Ovary (tissue), 9 donors: ENCODE results near the gene OR2D2. TPM values are rescaled to one million over a fixed set of nuclear protein-coding genes. Genes with fewer than 3 reads are reported as not detected.
"Not testable (repeated sequence)": the region's sequence is repeated elsewhere in the genome, so short reads cannot be mapped to it uniquely, and the experiment has no call there.

Experiments
- DNase-seq, 5 donors: peaks; one replicate each; pipeline ENCODE4 v3.0.0-alpha.2; 2019 to 2020
- H3K27ac ChIP-seq, 2 donors: fragments of 200-600 bp; one replicate each; pipeline versions ENCODE4 v1.5.1 to v1.8.0; 2019 to 2022
- H3K27me3 ChIP-seq: fragments of 200-600 bp; one replicate; pipeline ENCODE4 v1.8.0; 2022
- H3K36me3 ChIP-seq: fragments of 200-600 bp; sonication (generic); one replicate; pipeline ENCODE4 v1.5.1; 2019
- H3K4me1 ChIP-seq: one replicate; pipeline ENCODE4 v1.8.1; 2013; ENCODE audit warnings: mild to moderate bottlenecking, moderate library complexity; ENCODE audit not compliant: insufficient read depth
- H3K4me3 ChIP-seq: fragments of 200-600 bp; sonication (generic); one replicate; pipeline ENCODE4 v1.5.1; 2017
- H3K9me3 ChIP-seq, 2 donors: fragments of 200-600 bp in 1 of 2; sonication (generic) in 1 of 2; one replicate each; pipeline versions ENCODE4 v1.5.1 to v1.8.1; 2013 to 2019; ENCODE audit warnings: mild to moderate bottlenecking in 1 of 2, moderate library complexity in 1 of 2
- CTCF ChIP-seq, 3 donors: fragments of 450-650 bp in 2 of 3; fragments of 200-600 bp in 1 of 3; IDR thresholded peaks; one replicate each; pipeline versions ENCODE4 v1.5.1 to v1.8.0; 2016 to 2022; ENCODE audit warnings: antibody characterized with exemption in 3 of 3, mild to moderate bottlenecking in 1 of 3
- EP300 ChIP-seq: sonication (generic); formaldehyde crosslinking; IDR thresholded peaks from one replicate; pipeline ENCODE4 v1.6.1; 2017; ENCODE audit warnings: antibody characterized with exemption
- POLR2A ChIP-seq: fragments of 450-650 bp; IDR thresholded peaks from one replicate; pipeline ENCODE4 v1.6.1; 2017; ENCODE audit warnings: antibody characterized with exemption, mild to moderate bottlenecking, moderate library complexity
- WGBS, 3 donors: extraction: QIAGEN DNeasy Blood & Tissue Kit in 1 of 3; methylation state at CpG; one replicate each; pipeline versions ENCODE4 v1.1.5 to v1.1.7; 2013 to 2017; 5-methylcytosine and 5-hydroxymethylcytosine counted together
- intact Hi-C, 4 donors: fragments of 100-400 bp; cut with DNase I; formaldehyde crosslinking; loops; one replicate each; pipeline versions ENCODE4 v1.11.0 to v1.15.1; 2022 to 2023
- polyA plus RNA-seq, 2 donors: library from polyadenylated mRNA; stranded (reverse); fragments of 200-250 nt in 1 of 2; fragments of 350-450 nt in 1 of 2; fragmentation: Illumina TruSeq in 1 of 2; extraction: RNeasy Lipid Tissue Mini Kit (QIAGEN cat#74804) in 1 of 2; gene quantifications; one replicate each; pipeline ENCODE4 v1.2.3, GENCODE V29; 2013 to 2014
- total RNA-seq, 7 donors: library from RNA; depleted of rRNA in 2 of 7; stranded (reverse); fragments of >200 nt in 2 of 7; fragmentation: NEBNext Ultra II Directional in 3 of 7; extraction: Animal tissue kit (Norgen Biotek cat#: 25700) in 3 of 7; gene quantifications; one replicate each; pipeline versions ENCODE4 v1.1.0 to v1.2.4, GENCODE V29; 2016 to 2023
- donor health status: DM: no; HTN: no; CAD: no; lungs with moderate emphysema.
- donor health status: DM: no; HTN: no; CAD: no.
- donor health status: Bipolar disorder and iron deficiency.
- donor health status: DM: yes; HTN: yes; CAD: no.
- donor health status: DM: no; HTN: no; CAD: no.
- donor health status: DM: yes; HTN: yes; CAD: no.

OR2D2 gene
- total and polyA plus RNA-seq, 9 donors: 0.22 to 0.92 TPM; not detected in 7

- no peaks in the 10 kb centered on the region for H3K4me1 ChIP-seq
- no peaks in the 10 kb centered on the region for H3K9me3 ChIP-seq
- no peak overlapping the region for H3K27ac ChIP-seq
- no peaks in the 10 kb centered on the region for H3K27me3 ChIP-seq
- TF ChIP-seq EP300 (no peak), POLR2A (no peak), CTCF (IDR thresholded peaks at IDR 0.05) (no peak)
- H3K4me3 ChIP-seq: no peak overlapping the region
- intact Hi-C loops: no loop called here
- WGBS, 3 donors: 90 to 94% (median 91%) methylated on average over 3 of the region's 3 CpGs
- no peak for DNase-seq
- H3K36me3 ChIP-seq: no peaks in the 10 kb centered on the region
Observed at GRCh38 chr11:6911378-6911777, 19.1 kb upstream of the OR2D2 start.

GRCh38 chr11:6904804-6905203 is 12.5 kb upstream of the OR2D2 start:
- H3K27ac ChIP-seq, H3K27me3 ChIP-seq, H3K4me1 ChIP-seq, intact Hi-C loops, H3K4me3 ChIP-seq, H3K36me3 ChIP-seq, DNase-seq, H3K9me3 ChIP-seq: not testable (repeated sequence)
- 81 to 86% (median 84%) methylated on average over 12 to 13 of the region's 13 CpGs for WGBS, 3 donors

- intact Hi-C loops: no loop called here
- H3K4me1 ChIP-seq: no peaks in the 10 kb centered on the region
- H3K27me3 ChIP-seq: no peaks in the 10 kb centered on the region
- no peak for DNase-seq
- H3K4me3 ChIP-seq: no peak overlapping the region
- TF ChIP-seq POLR2A (no peak), EP300 (no peak), CTCF (IDR thresholded peaks at IDR 0.05) (no peak)
- WGBS, 3 donors: 56 to 77% (median 64%) methylated on average over 2 of the region's 2 CpGs
- no peaks in the 10 kb centered on the region for H3K36me3 ChIP-seq
- H3K9me3 ChIP-seq: no peaks in the 10 kb centered on the region
- no peak overlapping the region for H3K27ac ChIP-seq
Observed at GRCh38 chr11:6900327-6900999, 8.2 kb upstream of the OR2D2 start.

GRCh38 chr11:6898911-6899310 is 6.6 kb upstream of the OR2D2 start:
- no peaks in the 10 kb centered on the region for H3K36me3 ChIP-seq
- no peaks in the 10 kb centered on the region for H3K9me3 ChIP-seq
- no peak for DNase-seq
- intact Hi-C loops: no loop called here
- WGBS, 3 donors: 41 to 56% (median 56%) methylated on average over 1 of the region's 1 CpG
- no peak overlapping the region for H3K27ac ChIP-seq
- no peak for TF ChIP-seq POLR2A
- no peak for TF ChIP-seq CTCF (IDR thresholded peaks at IDR 0.05)
- TF ChIP-seq EP300: no peak
- H3K4me1 ChIP-seq: no peaks in the 10 kb centered on the region
- H3K4me3 ChIP-seq: no peak overlapping the region
- H3K27me3 ChIP-seq: no peaks in the 10 kb centered on the region

GRCh38 chr11:6895010-6895409 is 2.7 kb upstream of the OR2D2 start:
- TF ChIP-seq EP300 (no peak), POLR2A (no peak), CTCF (IDR thresholded peaks at IDR 0.05) (no peak)
- DNase-seq: no peak
- H3K27me3 ChIP-seq: no peaks in the 10 kb centered on the region
- no peaks in the 10 kb centered on the region for H3K4me1 ChIP-seq
- no peaks in the 10 kb centered on the region for H3K9me3 ChIP-seq
- H3K36me3 ChIP-seq: no peaks in the 10 kb centered on the region
- no peak overlapping the region for H3K27ac ChIP-seq
- intact Hi-C loops: no loop called here
- H3K4me3 ChIP-seq: no peak overlapping the region
